C4-2B (cell line): ENCODE measurements around the gene TSPEAR.

Source experiments
- ZFX ChIP-seq: fragments of 450-650 bp; IDR thresholded peaks from 2 replicates; pipeline ENCODE4 v1.6.1; 2017
- TF ChIP-seq, protein P1 (sequence below): fragments of 450-650 bp; conservative IDR thresholded peaks from 2 replicates; pipeline ENCODE4 v1.5.1; 2017; ENCODE audit warnings: mild to moderate bottlenecking

DNA sequence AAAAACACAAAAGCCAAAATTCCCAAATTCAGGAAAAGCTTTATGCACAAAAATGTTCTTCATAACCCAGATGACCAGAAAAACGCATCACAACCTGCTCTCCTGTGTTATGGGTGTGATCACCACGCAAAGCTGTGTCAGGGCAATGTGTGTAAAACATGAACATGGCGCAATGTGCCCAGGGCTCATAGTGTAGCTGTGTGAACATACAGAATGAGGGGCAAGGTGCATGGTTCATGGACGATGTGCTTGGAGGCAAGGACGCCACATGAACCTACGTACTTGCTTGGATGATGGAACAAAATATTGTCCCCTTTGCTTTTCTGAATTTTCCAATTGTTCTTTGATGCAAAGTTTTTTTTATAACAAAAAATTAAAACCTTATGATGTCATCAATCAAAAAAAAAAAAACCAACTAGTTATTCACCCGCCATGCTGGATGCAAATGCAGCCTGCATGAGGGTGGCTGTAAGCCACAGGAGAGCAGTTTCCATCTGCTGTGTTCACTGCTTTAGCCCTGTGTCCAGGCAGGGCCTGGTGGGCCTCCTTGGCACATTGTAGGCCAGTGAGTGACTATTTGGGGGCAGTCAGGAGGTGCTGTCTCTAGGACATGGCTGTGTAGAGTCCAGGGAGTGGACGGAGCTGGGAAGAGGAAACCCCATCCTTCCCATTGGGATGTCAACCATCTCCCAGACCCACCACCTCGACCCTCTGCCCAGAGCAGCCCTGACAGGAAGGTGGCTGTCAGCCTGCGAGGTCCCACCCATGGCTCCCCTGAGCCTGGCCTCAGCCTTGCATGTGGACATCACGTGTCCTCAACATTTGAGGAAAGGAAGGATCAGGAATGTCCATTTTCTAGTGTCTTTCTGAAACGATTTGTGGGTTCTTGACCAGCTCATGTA, 185.0 kb downstream of the TSPEAR start:
- TF ChIP-seq, protein P1, sequence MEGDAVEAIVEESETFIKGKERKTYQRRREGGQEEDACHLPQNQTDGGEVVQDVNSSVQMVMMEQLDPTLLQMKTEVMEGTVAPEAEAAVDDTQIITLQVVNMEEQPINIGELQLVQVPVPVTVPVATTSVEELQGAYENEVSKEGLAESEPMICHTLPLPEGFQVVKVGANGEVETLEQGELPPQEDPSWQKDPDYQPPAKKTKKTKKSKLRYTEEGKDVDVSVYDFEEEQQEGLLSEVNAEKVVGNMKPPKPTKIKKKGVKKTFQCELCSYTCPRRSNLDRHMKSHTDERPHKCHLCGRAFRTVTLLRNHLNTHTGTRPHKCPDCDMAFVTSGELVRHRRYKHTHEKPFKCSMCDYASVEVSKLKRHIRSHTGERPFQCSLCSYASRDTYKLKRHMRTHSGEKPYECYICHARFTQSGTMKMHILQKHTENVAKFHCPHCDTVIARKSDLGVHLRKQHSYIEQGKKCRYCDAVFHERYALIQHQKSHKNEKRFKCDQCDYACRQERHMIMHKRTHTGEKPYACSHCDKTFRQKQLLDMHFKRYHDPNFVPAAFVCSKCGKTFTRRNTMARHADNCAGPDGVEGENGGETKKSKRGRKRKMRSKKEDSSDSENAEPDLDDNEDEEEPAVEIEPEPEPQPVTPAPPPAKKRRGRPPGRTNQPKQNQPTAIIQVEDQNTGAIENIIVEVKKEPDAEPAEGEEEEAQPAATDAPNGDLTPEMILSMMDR = no peak
- no peak for TF ChIP-seq ZFX
